ENCODE results near the gene DEGS2. TPM values are rescaled to one million over a fixed set of nuclear protein-coding genes. Genes with fewer than 3 reads are reported as not detected.

Gene DEGS2
- total RNA-seq, 1 donor from 2014 or later = 0.34 TPM

GRCh38 chr14:100117026-100117425 is 42.4 kb downstream of the DEGS2 start:
- no peak for TF ChIP-seq CTCF (IDR thresholded peaks at IDR 0.05; ENCODE audit: partially characterized antibody, unreplicated experiment)
- Mint-ChIP-seq H3K27me3 (ENCODE audit: unreplicated experiment) (peaks cover 10% of the 10 kb centered on the region), H3K36me3 (ENCODE audit: unreplicated experiment) (no peaks in the 10 kb centered on the region), H3K9me3 (ENCODE audit: unreplicated experiment) (peaks cover 16% of the 10 kb centered on the region), H3K4me3 (ENCODE audit: unreplicated experiment) (no peak overlapping the region), H3K27ac (ENCODE audit: unreplicated experiment) (no peak overlapping the region), H3K4me1 (ENCODE audit: low read depth, unreplicated experiment) (peaks cover 4% of the 10 kb centered on the region)
- no peak for DNase-seq

GRCh38 chr14:100116134-100116533 is 43.3 kb downstream of the DEGS2 start:
- no peak for TF ChIP-seq CTCF (IDR thresholded peaks at IDR 0.05; ENCODE audit: partially characterized antibody, unreplicated experiment)
- H3K4me3 Mint-ChIP-seq (ENCODE audit: unreplicated experiment) = no peak overlapping the region
- no peak overlapping the region for H3K27ac Mint-ChIP-seq (ENCODE audit: unreplicated experiment)
- no peak for DNase-seq
- H3K9me3 Mint-ChIP-seq (ENCODE audit: unreplicated experiment) = peaks cover 16% of the 10 kb centered on the region
- peaks cover 10% of the 10 kb centered on the region for H3K27me3 Mint-ChIP-seq (ENCODE audit: unreplicated experiment)
- H3K4me1 Mint-ChIP-seq (ENCODE audit: low read depth, unreplicated experiment) = no peaks in the 10 kb centered on the region
- H3K36me3 Mint-ChIP-seq (ENCODE audit: unreplicated experiment) = no peaks in the 10 kb centered on the region

- peaks cover 16% of the 10 kb centered on the region for H3K9me3 Mint-ChIP-seq (ENCODE audit: unreplicated experiment)
- peaks cover 10% of the 10 kb centered on the region for H3K27me3 Mint-ChIP-seq (ENCODE audit: unreplicated experiment)
- no peak overlapping the region for H3K27ac Mint-ChIP-seq (ENCODE audit: unreplicated experiment)
- H3K4me3 Mint-ChIP-seq (ENCODE audit: unreplicated experiment) = no peak overlapping the region
- H3K36me3 Mint-ChIP-seq (ENCODE audit: unreplicated experiment) = no peaks in the 10 kb centered on the region
- DNase-seq = no peak
- no peak for TF ChIP-seq CTCF (IDR thresholded peaks at IDR 0.05; ENCODE audit: partially characterized antibody, unreplicated experiment)
- H3K4me1 Mint-ChIP-seq (ENCODE audit: low read depth, unreplicated experiment) = no peaks in the 10 kb centered on the region
These were observed 43.7 kb downstream of the DEGS2 start for GRCh38 chr14:100115726-100116125.

GRCh38 chr14:100115236-100115635 is 44.2 kb downstream of the DEGS2 start:
- H3K4me1 Mint-ChIP-seq (ENCODE audit: low read depth, unreplicated experiment) = no peaks in the 10 kb centered on the region
- TF ChIP-seq CTCF (IDR thresholded peaks at IDR 0.05; ENCODE audit: partially characterized antibody, unreplicated experiment) = no peak
- H3K4me3 Mint-ChIP-seq (ENCODE audit: unreplicated experiment) = no peak overlapping the region
- H3K27ac Mint-ChIP-seq (ENCODE audit: unreplicated experiment) = no peak overlapping the region
- DNase-seq = no peak
- H3K9me3 Mint-ChIP-seq (ENCODE audit: unreplicated experiment) = peaks cover 14% of the 10 kb centered on the region
- no peaks in the 10 kb centered on the region for H3K36me3 Mint-ChIP-seq (ENCODE audit: unreplicated experiment)
- peaks cover 8% of the 10 kb centered on the region for H3K27me3 Mint-ChIP-seq (ENCODE audit: unreplicated experiment)

GRCh38 chr14:100114109-100114765 is 45.2 kb downstream of the DEGS2 start:
- Mint-ChIP-seq H3K9me3 (ENCODE audit: unreplicated experiment) (peaks cover 17% of the 10 kb centered on the region), H3K4me3 (ENCODE audit: unreplicated experiment) (no peak overlapping the region), H3K27me3 (ENCODE audit: unreplicated experiment) (peaks cover 5% of the 10 kb centered on the region), H3K4me1 (ENCODE audit: low read depth, unreplicated experiment) (peaks cover under 1% of the 10 kb centered on the region), H3K36me3 (ENCODE audit: unreplicated experiment) (no peaks in the 10 kb centered on the region), H3K27ac (ENCODE audit: unreplicated experiment) (no peak overlapping the region)
- no peak for DNase-seq
- no peak for TF ChIP-seq CTCF (IDR thresholded peaks at IDR 0.05; ENCODE audit: partially characterized antibody, unreplicated experiment)
